ENCODE measurements around the gene GPR150.

The GPR150 gene

DNA sequence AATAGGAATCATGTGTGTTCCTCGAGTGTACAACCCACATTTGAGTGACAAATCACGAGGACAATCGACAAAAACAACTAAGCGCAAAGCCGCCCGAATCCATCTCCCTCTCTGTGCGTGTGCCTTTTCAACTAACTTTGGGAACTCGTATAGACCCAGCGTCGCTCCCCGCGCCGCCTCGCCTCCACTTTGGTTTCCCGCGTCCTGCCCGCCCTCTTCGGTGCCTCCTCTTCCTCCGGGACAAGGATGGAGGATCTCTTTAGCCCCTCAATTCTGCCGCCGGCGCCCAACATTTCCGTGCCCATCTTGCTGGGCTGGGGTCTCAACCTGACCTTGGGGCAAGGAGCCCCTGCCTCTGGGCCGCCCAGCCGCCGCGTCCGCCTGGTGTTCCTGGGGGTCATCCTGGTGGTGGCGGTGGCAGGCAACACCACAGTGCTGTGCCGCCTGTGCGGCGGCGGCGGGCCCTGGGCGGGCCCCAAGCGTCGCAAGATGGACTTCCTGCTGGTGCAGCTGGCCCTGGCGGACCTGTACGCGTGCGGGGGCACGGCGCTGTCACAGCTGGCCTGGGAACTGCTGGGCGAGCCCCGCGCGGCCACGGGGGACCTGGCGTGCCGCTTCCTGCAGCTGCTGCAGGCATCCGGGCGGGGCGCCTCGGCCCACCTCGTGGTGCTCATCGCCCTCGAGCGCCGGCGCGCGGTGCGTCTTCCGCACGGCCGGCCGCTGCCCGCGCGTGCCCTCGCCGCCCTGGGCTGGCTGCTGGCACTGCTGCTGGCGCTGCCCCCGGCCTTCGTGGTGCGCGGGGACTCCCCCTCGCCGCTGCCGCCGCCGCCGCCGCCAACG lies at the start of gene GPR150:
GPR150 (plus strand) TSS at position 58 of the 840 bp plus-strand sequence; CDS start at position 247, 189 bp downstream.
- DNase-seq (ENCODE audit: low spot score) (no peak), FAIRE-seq (no peak)

DNA sequence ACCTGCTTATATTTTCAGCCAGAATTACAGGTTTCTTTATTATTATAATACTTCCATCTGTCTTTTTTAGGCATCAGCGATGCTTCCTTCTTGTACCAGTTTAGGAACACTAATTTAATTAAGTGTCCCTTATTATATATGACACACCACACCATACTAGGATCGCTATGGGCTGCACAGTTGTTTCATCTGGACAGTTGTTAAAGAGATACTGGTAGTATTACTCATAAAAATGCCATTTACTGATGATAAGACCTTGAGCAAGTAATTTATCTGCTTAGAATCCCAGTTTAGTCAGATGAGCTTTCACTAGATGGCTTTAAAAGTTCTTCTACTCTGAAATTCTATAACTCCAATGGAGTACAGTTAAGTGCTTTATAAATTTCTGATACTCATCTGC lies 47.9 kb upstream of the GPR150 start:
- DNase-seq (ENCODE audit: low spot score), result no peak
- no peak for FAIRE-seq

DNA sequence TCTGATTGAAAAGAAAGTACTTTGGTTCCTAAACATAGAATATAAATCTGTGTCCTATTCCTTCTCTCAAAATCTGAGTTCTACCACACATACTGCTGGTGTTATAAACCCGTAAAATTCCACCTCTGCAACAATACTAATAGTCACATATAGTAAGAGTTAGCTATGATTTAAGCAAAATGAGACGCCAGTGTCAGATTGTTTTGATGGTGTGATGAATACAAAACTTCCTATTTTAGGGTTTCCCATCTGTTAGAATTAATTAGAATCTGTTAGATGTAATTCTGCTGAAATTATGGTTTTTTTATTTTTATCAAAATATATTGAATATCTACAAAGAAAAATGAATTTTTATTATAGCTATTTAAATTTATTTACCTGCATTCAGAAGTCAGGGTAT lies 38.3 kb upstream of the GPR150 start:
- FAIRE-seq (no peak), DNase-seq (ENCODE audit: low spot score) (no peak)

DNA sequence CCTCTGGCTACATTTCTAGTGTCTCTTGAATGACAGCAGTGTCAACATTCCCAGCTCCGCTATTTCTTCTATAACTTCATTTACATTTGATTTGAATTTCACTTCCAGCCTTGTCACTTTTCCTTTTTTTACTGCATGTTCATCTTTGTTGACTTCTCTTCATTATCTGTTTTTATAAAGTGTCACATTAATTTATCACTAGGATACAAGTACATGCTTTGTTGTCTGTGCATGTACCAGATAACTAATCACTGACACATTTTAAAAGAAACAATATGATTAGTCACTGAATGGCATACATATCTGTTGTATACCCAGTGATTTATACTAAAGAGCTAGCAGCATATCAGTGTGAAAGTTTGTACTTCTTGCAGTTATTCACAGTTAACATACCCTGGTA lies 35.9 kb upstream of the GPR150 start:
- FAIRE-seq (no peak), DNase-seq (ENCODE audit: low spot score) (no peak)

DNA sequence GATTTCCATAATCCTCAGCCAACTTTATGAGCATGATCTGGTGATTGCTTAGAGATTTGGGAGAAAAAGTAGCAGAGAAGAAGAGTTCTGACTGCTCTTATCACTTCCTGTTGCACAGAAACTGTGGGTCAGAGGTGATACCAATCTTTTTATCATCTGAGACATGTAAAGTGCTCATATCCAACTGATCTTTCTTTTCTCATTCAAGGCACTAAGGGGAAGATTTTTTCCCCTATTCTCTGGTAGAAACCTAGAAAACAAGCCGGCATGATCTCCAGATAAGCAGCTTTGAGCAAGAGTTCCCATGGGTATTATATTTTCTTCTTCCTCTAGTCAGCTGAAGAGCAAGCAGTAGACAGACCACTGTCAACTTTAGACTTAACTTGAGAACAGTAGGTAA lies 29.0 kb upstream of the GPR150 start:
- DNase-seq (ENCODE audit: low spot score) (no peak), FAIRE-seq (no peak)

DNA sequence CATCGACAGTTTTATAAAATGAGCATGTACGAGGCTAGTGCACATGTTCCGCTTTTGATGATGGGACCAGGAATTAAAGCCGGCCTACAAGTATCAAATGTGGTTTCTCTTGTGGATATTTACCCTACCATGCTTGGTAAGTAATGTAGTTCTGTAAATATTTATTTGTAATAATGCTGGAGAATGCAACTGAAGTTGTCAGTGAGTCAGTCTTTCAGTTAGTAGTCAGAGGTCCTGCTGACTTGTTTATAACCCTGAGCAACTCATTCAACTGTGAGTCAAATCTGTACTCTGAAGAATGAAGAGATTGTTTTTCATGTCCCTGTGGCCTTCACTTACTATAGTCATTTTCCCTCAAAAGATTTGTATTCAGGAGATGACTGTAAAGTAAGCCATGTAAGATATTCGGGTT lies 28.4 kb upstream of the GPR150 start:
- DNase-seq (ENCODE audit: low spot score), result no peak
- FAIRE-seq, result no peak

DNA sequence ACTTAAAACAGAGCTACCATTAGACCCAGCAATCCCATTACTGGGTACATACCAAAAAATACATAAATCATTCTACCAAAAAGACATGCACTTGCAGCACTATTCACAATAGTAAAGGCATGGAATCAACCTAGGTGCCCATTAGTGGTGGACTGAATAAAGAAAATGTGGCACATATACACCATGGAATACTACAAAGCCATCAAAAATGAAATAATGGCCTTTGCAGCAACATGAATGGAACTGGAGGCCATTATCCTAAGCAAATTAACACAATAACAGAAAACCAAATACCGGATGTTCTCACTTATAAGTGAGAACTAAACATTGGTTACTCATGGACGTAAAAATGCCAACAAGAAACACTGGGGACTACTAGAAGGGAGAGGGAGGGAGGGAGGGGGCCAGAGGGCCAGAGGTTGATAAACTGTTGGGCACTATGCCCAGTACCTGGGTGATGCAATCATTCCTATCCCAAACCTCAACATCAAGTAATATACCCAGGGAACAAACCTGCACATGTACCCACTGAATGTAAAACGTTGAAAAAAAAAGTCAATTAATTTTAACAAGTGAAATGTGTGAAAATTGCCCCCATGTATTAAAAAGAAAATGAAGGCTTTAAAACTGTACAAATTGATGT lies 24.5 kb upstream of the GPR150 start:
- FAIRE-seq (no peak), DNase-seq (ENCODE audit: low spot score) (no peak)

DNA sequence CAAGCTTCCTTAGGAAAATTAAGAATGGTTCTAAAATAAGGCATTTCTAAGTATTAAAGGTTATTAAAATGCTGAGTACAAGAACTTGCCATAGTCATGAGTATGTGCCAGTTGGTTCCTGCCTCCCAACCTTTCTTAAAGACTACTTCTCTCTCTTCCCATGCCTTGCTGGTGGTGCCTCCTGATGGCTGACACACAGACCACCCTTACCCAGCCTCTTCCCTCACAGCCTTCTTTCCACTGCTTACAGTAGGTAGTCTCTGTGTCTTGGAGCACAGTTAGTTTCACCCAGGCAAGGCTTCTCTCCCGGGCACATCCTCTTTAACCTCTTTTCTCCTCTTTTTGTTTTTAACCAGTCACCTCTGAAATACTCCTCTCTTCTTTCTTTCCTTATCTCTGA lies 20.6 kb upstream of the GPR150 start:
- FAIRE-seq, result no peak
- no peak for DNase-seq (ENCODE audit: low spot score)

DNA sequence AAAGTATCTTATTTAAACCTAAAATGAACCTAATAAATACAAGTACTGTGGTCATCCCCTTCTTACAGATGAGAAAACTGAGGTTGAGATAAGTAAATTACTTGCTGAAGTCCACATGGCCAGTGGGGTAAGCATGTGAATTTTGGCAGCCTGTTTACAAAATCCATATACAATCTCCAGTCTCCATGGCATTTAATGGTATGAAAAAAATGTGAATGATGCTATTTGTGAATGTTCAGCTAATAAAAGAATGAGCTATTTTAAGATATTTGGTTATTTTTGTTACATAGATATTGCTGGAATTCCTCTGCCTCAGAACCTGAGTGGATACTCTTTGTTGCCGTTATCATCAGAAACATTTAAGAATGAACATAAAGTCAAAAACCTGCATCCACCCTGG lies 19.3 kb upstream of the GPR150 start:
- FAIRE-seq (no peak), DNase-seq (ENCODE audit: low spot score) (no peak)

DNA sequence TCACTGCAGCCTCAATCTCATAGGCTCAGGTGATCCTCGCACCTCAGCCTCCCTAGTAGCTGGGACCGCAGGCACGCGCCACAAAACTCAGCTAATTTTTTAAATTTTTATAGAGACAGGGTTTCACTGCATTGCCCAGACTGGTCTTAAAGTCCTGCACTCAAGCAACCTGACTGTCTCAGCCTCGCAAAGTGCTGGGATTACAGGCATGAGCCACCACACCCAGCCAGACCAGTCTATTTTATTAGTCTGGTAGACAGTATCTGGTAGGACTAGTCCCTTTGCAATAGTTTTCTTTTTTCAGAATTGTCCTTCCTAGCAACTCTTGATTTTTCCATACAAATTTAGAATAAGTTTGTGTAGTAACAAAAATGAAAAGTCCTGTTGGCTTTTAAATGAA lies 14.1 kb upstream of the GPR150 start:
- FAIRE-seq, result no peak
- DNase-seq (ENCODE audit: low spot score), result no peak

DNA sequence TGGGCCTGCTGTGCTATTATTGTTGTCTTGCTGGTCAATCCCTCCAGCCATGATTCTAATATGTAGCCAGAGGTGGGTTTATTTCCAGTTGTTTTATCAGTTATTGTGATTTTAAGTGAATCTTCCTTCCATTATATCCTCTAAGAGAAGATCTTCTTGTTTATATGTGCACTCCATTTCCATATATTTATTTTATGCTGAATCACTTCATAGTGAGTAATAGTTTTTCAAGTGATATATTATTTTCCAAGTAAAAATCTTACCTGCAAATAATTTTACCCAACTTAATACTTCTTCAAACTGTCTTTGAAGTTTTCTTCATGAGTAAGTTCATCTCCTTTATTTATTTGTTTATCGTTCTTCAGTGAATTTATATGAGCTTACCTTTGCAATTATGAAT lies 13.5 kb upstream of the GPR150 start:
- FAIRE-seq (no peak), DNase-seq (ENCODE audit: low spot score) (no peak)

DNA sequence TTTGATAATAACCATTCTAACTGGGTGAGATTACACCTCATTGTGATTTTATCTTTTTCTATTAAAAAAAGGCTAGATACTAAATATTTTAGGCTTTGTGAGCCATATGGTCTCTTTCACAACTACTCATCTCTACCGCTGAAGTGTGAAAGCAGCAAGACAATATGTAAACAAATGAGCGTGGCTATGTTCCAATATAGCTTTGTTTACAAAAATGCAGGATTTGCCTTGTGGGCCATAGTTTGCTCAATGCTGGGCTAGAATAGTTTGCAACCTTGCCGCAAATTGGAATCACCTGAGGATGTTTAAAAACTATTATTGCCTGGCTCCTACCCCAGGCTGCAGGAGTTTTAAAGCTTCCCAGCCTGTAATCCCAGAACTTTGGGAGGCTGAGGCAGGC lies 10.2 kb upstream of the GPR150 start:
- FAIRE-seq (no peak), DNase-seq (ENCODE audit: low spot score) (no peak)

DNA sequence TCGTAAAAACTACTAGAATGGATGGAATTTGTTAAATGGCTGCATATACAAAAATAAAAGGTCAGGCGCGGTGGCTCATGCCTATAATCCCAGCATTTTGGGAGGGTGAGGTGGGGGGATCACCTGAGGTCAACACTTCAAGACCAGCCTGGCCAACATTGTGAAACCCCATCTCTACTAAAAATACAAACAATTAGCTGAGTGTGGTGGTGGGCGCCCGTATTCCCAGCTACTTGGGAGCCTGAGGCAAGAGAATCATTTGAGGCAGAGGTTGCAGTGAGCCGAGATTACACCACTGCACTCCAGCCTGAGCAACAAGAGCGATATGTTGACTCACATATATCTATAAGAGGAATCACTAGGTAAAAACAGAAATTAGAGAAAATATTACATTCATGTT lies 9.3 kb upstream of the GPR150 start:
- FAIRE-seq (no peak), DNase-seq (ENCODE audit: low spot score) (no peak)

DNA sequence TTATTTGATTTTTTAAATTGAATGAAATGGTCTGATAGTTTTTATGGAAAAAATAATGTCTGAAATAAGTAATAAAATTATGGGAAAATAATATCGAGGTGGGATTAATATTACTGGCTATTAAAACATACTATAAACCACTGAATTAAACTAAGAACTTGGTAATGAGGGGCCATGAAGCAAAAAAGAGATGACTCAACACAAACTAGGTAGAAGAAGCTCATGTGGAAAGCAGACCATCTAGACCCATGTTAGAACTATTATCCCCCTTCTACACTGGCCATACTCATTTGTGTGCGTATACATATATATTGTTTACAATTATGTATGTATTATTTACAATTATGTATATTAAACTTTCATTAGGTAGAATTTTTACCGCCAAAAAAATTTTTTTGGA lies 8.5 kb upstream of the GPR150 start:
- DNase-seq (ENCODE audit: low spot score), result no peak
- FAIRE-seq, result no peak

DNA sequence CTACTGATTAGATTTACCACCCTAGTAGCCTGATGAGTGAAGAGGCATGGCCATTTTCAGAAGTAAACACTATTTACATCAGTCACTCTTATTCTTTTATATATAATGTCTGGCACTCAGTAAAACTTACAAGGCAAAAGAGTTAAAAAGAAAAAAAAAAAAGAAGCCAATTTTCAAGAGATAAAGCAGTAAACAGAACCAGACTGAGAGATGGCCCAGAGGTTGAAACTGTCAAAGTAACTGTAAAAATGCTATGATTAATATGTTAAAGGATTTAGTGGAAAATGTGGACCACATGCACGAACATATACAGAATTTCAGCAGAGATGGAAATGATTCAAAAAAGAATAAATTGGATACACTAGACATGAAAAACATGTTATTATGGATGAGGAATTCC lies 6.4 kb upstream of the GPR150 start:
- no peak for FAIRE-seq
- no peak for DNase-seq (ENCODE audit: low spot score)

DNA sequence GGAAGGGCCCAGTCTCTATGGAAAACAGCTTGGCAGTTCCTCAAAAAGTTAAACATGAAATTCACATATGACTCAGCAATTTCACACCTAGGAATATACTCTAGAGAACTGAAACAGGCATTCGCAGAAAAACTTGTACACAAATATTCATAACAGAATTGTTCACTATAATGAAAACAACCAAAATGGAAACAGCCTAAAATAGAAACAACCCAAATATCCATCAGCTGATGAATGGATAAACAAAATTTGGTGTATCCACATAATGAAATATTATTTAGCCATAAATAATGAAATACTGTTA lies 4.8 kb upstream of the GPR150 start:
- DNase-seq (ENCODE audit: low spot score) (no peak), FAIRE-seq (no peak)

DNA sequence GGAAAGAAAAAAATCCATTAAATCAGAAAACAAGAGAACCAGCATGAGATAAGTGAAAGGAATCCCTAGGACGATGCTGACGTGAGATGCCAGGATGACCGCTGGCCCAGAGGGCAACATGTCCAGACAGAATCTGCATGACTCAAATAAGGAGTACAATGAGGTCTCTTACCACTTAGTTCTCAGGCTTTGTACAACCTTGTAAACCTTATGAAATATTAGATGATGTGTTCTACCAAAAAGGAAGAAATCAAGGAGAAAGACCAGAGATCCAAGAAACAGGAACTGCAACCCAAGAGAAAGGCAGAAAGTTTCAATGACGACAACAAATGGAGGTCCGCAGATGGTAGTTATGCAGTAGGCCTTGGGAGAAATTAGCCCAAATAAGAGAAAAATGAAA lies 2.8 kb upstream of the GPR150 start:
- FAIRE-seq (no peak), DNase-seq (ENCODE audit: low spot score) (no peak)

DNA sequence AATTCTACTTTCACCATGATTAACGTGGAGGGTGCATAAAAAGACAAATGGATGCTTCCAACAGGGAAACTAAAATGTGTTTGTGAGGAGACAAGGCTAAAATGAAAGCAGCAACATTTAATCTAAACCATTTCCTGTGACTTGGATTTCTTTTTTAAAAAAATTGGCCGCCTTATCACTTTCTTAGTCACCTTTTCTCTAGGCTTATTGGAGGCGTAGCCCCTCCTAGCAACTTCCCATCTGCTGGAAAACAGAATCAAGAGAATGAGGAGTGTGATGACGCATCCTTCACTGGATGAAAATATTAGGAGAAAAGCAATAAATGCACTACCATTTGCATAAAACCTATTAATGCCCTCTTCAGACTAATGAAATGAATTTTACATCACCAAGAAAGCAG lies 791 bp upstream of the GPR150 start:
- no peak for FAIRE-seq
- no peak for DNase-seq (ENCODE audit: low spot score)

DNA sequence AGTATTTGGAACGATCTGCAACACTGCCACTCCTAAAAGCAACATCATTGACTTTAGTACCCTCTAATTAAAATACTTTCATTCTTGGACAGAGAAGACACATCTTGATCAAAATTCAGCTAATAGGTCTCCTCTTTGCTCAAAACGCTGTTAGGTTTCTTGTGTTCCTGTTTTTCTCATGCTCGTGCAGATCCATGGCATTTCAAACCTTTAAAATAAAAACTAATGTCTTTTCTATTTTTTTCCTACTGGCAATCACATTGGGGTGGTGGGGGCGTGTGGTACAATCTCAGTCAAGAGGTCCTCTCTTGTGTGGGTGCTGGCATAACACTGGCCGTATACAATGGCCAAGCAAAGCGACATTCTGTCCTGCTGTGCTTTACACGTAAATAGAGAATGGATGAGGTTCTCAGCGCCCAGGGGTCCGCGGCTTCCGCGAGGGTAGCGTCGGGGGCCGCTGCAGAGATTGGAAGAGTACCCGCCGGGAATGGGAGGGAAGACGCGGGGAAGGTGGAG lies 315 bp upstream of the GPR150 start:
- FAIRE-seq (no peak), DNase-seq (ENCODE audit: low spot score) (no peak)

DNA sequence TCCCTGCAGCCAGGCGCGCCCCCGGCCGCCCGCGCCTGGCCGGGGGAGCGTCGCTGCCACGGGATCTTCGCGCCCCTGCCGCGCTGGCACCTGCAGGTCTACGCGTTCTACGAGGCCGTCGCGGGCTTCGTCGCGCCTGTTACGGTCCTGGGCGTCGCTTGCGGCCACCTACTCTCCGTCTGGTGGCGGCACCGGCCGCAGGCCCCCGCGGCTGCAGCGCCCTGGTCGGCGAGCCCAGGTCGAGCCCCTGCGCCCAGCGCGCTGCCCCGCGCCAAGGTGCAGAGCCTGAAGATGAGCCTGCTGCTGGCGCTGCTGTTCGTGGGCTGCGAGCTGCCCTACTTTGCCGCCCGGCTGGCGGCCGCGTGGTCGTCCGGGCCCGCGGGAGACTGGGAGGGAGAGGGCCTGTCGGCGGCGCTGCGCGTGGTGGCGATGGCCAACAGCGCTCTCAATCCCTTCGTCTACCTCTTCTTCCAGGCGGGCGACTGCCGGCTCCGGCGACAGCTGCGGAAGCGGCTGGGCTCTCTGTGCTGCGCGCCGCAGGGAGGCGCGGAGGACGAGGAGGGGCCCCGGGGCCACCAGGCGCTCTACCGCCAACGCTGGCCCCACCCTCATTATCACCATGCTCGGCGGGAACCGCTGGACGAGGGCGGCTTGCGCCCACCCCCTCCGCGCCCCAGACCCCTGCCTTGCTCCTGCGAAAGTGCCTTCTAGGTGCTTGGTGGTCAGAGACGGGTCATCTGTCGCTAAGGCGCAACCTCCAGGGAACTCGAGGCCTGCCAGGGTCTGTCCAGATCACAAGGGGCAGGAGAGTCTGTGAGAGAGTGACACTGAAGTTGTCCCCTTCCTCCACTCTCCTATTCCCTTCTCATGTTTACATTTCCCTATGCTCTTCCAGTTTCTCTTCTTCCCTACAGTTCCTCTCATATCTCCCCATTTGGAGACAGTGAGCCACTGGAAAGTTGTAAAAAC lies 1.3 kb downstream of the GPR150 start:
- DNase-seq (ENCODE audit: low spot score), result no peak
- FAIRE-seq, result no peak

DNA sequence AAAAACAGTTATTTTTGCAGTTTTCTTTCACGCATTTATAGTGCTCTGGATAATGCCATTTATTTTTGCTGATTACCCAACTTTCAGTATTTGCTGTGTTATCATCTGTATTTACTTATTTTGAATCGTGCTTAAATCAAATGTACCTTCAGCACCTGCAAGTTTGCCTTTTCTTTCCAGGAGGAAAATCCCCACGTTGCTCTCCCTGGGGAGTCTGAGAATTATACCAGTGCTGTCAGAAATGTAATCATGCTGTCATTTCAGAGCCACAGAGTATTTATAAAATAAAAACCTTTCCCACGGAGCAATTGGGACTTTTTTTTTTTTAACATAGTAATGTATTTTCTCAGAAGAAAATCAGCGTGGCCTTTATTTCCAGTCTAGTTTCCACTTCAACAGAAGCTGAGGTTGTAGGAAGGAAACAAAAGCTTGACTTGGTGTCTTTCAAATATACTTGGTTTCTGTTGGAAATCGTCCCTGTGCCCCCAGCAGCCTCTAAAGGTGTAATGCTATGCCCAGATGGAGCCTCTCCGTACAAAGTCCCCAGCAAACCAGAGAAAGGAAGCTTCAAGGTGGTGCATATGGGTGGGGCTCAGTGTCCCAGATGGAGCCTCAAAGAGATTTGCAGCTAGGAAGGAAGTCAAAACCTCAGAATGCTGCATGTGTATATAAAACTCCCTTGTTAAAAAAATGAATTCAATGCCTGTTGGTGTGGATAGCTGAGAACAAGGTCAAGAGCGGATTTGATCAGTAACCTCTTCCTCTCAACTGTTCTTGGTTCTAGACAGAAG lies 2.1 kb downstream of the GPR150 start:
- FAIRE-seq (no peak), DNase-seq (ENCODE audit: low spot score) (no peak)
